Measurements from ENCODE around the gene PYDC2. TPM values are rescaled to one million over a fixed set of nuclear protein-coding genes. Genes with fewer than 3 reads are reported as not detected.

The PYDC2 gene
- total and polyA plus RNA-seq, 2 donors, result not detected

DNA sequence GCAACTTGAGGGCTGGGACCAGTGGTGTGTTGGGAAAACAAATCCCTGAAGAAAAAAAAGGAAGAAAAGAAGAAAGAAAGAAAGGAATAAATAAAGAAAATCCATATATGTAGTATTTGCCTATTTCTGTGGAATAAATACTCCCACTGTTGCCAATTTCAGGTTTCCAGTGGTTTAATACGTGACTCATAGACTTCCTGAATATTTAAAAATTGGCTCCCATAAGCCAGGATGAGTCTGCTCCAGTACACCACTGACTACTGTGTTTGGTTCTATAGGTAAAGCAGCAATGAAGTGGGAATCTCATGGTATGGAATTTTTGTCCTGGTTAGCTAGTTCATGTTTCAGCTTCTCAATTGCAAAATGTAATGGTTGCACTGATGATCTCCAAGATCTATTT lies 31.6 kb downstream of the PYDC2 start:
- Histone ChIP-seq H3K4me1 (ENCODE audit: insufficient read depth) (no peaks in the 10 kb centered on the region), H3K36me3 (ENCODE audit: insufficient read depth) (no peaks in the 10 kb centered on the region), H3K27ac (ENCODE audit: low read depth) (no peak overlapping the region), H3K4me3 (ENCODE audit: low read depth, low read length) (no peak overlapping the region)
- no peak for DNase-seq (ENCODE audit: extremely low spot score)
- WGBS, result 56% methylated on average over 1 of the region's 1 CpG

DNA sequence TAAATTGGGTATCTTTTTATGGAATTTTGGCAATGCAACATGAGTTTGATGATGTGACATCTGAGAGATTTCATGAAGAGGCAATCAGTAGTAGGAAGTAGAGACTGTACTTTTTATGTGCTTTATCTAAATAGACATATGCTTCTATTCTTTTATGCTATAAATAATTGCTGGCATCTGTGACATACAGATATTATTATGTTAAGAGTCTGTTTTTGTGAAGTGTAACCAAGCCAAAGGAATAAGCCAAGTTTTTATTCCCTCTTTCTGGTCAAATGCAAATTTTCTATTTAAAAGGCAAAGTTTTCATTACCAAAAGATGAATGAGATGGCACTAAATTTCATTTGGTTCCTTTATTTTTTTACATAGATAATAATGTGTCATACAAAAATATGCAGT lies 32.4 kb downstream of the PYDC2 start:
- no peak for DNase-seq (ENCODE audit: extremely low spot score)
- Histone ChIP-seq H3K27ac (ENCODE audit: low read depth) (no peak overlapping the region), H3K4me1 (ENCODE audit: insufficient read depth) (no peaks in the 10 kb centered on the region), H3K36me3 (ENCODE audit: insufficient read depth) (no peaks in the 10 kb centered on the region), H3K4me3 (ENCODE audit: low read depth, low read length) (no peak overlapping the region)

DNA sequence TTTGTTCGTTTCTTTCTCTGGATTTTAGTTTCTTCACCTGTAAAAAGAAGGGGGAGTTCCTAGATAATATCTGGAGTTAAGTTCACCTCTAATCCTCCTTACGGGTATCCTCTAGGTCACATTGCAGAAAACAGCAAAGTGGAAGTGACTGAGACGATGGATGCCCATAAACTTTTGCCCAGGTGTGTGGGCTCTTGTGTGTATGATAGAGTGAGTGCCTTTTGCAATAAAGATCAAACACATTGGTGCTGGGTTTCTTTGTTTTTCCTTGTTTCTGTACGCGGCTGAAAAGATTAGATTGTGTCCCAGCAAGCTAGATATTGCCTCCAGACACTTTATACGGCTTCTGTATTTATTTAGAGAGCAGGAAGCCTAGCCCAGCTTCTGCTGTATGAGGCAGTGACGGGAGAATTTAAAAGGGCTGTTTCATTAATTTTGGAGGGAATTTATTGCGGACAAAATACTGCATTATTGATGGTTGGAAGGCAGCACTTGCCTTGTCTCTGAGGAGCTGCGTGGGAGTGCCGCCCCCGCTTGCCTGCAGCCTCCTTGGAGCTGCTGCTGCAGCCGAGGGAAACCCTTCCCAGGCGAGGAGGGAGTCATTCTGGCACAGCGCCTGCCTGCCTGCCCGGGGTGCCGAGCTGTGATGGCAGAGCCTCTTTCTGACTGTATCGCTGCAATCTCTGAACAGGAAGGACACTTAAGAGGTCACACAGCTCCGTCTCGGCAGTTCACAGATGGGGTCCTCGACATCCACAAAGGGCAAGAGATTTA lies 38.5 kb downstream of the PYDC2 start:
- DNase-seq (ENCODE audit: extremely low spot score), result no peak
- Histone ChIP-seq H3K27ac (ENCODE audit: low read depth) (no peak overlapping the region), H3K36me3 (ENCODE audit: insufficient read depth) (no peaks in the 10 kb centered on the region), H3K4me3 (ENCODE audit: low read depth, low read length) (no peak overlapping the region), H3K4me1 (ENCODE audit: insufficient read depth) (peaks cover 2% of the 10 kb centered on the region)
- WGBS, result 16% methylated on average over 20 of the region's 20 CpGs

DNA sequence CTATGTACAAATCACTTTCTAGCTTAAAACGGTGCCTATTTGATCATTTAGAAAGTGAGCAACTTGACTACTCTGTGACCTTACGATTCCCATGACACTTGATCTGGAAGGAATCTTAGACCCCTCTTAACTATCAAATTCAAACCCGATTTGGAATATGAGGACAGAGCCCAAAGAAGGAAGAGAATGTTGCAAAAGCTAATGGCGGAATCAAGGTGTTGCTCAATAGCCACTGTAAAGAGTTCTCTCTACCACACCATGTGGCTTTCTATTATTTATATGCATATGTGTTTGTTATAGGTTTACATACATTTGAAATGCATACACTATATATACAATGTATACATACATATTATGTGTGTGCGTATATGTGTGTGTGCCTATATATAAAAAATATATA lies 39.9 kb downstream of the PYDC2 start:
- Histone ChIP-seq H3K27ac (ENCODE audit: low read depth) (no peak overlapping the region), H3K36me3 (ENCODE audit: insufficient read depth) (no peaks in the 10 kb centered on the region), H3K4me1 (ENCODE audit: insufficient read depth) (peaks cover 2% of the 10 kb centered on the region), H3K4me3 (ENCODE audit: low read depth, low read length) (no peak overlapping the region)
- WGBS, result 92% methylated on average over 5 of the region's 5 CpGs
- DNase-seq (ENCODE audit: extremely low spot score), result no peak

DNA sequence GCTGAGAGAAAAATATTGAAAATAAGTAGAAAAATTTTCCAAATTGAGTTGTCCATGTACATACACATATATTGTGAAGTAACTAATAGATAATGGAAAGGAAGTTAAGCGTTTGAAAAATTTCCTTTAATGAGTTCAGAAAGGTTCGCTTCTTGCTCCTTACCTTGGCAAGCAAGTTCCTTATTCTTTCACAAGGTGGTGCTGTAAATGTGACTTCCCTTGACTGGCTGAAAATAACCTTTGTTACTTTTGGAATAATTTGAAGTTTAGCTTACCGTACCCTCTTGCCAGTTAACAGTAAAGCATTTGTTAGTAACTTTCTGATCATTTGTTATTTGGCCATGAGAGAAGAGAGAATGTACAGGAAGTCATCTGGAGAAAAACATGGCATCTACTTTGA lies 41.6 kb downstream of the PYDC2 start:
- no peak for DNase-seq (ENCODE audit: extremely low spot score)
- H3K27ac ChIP-seq (ENCODE audit: low read depth), result no peak overlapping the region
- no peaks in the 10 kb centered on the region for H3K36me3 ChIP-seq (ENCODE audit: insufficient read depth)
- peaks cover 2% of the 10 kb centered on the region for H3K4me1 ChIP-seq (ENCODE audit: insufficient read depth)
- no peak overlapping the region for H3K4me3 ChIP-seq (ENCODE audit: low read depth, low read length)
- 69% methylated on average over 3 of the region's 3 CpGs for WGBS

DNA sequence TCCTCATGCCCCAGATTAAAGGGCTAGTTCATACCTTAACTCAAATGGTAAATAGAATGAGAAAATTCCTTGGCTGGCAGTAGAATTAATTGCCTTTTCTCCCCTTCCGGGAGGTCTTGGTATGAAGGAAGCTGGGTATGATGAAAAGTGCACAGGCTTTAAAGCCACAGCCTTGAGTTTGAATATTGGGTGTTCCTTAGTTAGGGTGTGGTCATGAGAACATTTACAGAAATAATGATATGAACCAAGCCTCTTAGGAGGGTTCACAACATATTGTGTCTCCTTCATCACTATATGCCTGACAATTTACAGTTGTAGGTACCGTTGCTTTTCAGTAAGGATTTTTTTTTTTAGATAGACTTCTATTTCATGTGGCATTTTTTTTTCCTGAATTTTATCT lies 48.1 kb downstream of the PYDC2 start:
- H3K4me1 ChIP-seq (ENCODE audit: insufficient read depth), result no peaks in the 10 kb centered on the region
- H3K36me3 ChIP-seq (ENCODE audit: insufficient read depth), result no peaks in the 10 kb centered on the region
- no peak overlapping the region for H3K4me3 ChIP-seq (ENCODE audit: low read depth, low read length)
- WGBS, result 90% methylated on average over 2 of the region's 2 CpGs
- no peak overlapping the region for H3K27ac ChIP-seq (ENCODE audit: low read depth)
- DNase-seq (ENCODE audit: extremely low spot score), result no peak

Small RNA genes lying within 50 kb of the gene (small RNA-seq; reads per million reads assigned to genes)
- not detected for gene PYDC2

Other genes with a start within 250 kb of the PYDC2 start
- gene CCDC50, start 131.8 kb upstream of the PYDC2 start, total RNA-seq, result 83.7 TPM
- 44.2 TPM for gene CCDC50, start 131.8 kb upstream of the PYDC2 start, polyA plus RNA-seq
- gene UTS2B, start 130.6 kb upstream of the PYDC2 start, total RNA-seq, result 0.85 TPM
- gene UTS2B, start 130.6 kb upstream of the PYDC2 start, polyA plus RNA-seq, result 0.34 TPM